Uterus (tissue), 4 donors: Measurements from ENCODE around the gene GSTA5. TPM values are rescaled to one million over a fixed set of nuclear protein-coding genes. Genes with fewer than 3 reads are reported as not detected.
"Not testable (repeated sequence)": the region's sequence is repeated elsewhere in the genome, so short reads cannot be mapped to it uniquely, and the experiment has no call there.

Experiments used
- DNase-seq, 2 donors: peaks; one replicate each; pipeline ENCODE4 v3.0.0-alpha.2; 2019 to 2020
- H3K27ac ChIP-seq, 2 donors: fragments of 200-600 bp; sonication (generic); 1 replicate in 1 of 2; 2 replicates in 1 of 2; pipeline ENCODE4 v1.5.1; 2016 to 2018
- H3K27me3 ChIP-seq, 2 donors: fragments of 200-600 bp; sonication (generic); one replicate each; pipeline ENCODE4 v1.5.1; 2018 to 2019; ENCODE audit warnings: control low read depth in 1 of 2
- H3K36me3 ChIP-seq, 2 donors: fragments of 200-600 bp; sonication (generic); one replicate each; pipeline ENCODE4 v1.5.1; 2019; ENCODE audit warnings: control low read depth in 1 of 2
- H3K4me1 ChIP-seq, 2 donors: fragments of 200-600 bp; sonication (generic); one replicate each; pipeline ENCODE4 v1.5.1; 2018 to 2019; ENCODE audit warnings: control low read depth in 1 of 2
- H3K4me3 ChIP-seq, 2 donors: fragments of 200-600 bp; sonication (generic); 1 replicate in 1 of 2; 2 replicates in 1 of 2; pipeline ENCODE4 v1.5.1; 2018 to 2019; ENCODE audit warnings: mild to moderate bottlenecking in 1 of 2
- H3K9me3 ChIP-seq, 2 donors: fragments of 200-600 bp; sonication (generic); one replicate each; pipeline ENCODE4 v1.5.1; 2019; ENCODE audit warnings: control low read depth in 1 of 2
- CTCF ChIP-seq, 4 experiments: fragments of 200-600 bp in 2 of 4; fragments of 450-650 bp in 2 of 4; sonication (generic) in 2 of 4; IDR thresholded peaks; one replicate each; pipeline ENCODE4 v1.5.1; 2016 to 2019; ENCODE audit warnings: antibody characterized with exemption in 4 of 4, mild to moderate bottlenecking in 2 of 4, moderate library complexity in 1 of 4
- POLR2A ChIP-seq, 2 donors: fragments of 450-650 bp; IDR thresholded peaks; one replicate each; pipeline ENCODE4 v1.6.1; 2016; ENCODE audit warnings: antibody characterized with exemption in 2 of 2, mild to moderate bottlenecking in 1 of 2, moderate library complexity in 1 of 2
- intact Hi-C: fragments of 100-400 bp; cut with DNase I; formaldehyde crosslinking; loops from one replicate; pipeline ENCODE4 v1.15.1; 2023; ENCODE audit warnings: low total_unique reads
- total RNA-seq, 4 donors: library from RNA; depleted of rRNA in 3 of 4; stranded (reverse); fragments of >200 nt in 3 of 4; gene quantifications; one replicate each; pipeline versions ENCODE4 v1.1.0 to v1.2.4, GENCODE V29; 2014 to 2023
- donor health status: DM: yes; HTN: yes; CAD: no.

The GSTA5 gene
- total RNA-seq, 4 donors from 2014 or later: not detected

- Histone ChIP-seq H3K27me3 (no peaks in the 10 kb centered on the region), H3K9me3 (no peaks in the 10 kb centered on the region), H3K4me1 (no peaks in the 10 kb centered on the region), H3K27ac (no peak overlapping the region), H3K36me3 (no peaks in the 10 kb centered on the region), H3K4me3 (no peak overlapping the region)
- DNase-seq: no peak
- intact Hi-C loops: no loop called here
- TF ChIP-seq POLR2A (IDR thresholded peaks at IDR 0.05) (no peak), CTCF (IDR thresholded peaks at IDR 0.05) (no peak)
Measured at GRCh38 chr6:52843605-52844004, 3.0 kb upstream of the GSTA5 start.

- Histone ChIP-seq H3K9me3 (no peaks in the 10 kb centered on the region), H3K4me3 (no peak overlapping the region), H3K36me3 (no peaks in the 10 kb centered on the region), H3K4me1 (no peaks in the 10 kb centered on the region), H3K27me3 (no peaks in the 10 kb centered on the region), H3K27ac (no peak overlapping the region)
- intact Hi-C loops: no loop called here
- TF ChIP-seq CTCF (IDR thresholded peaks at IDR 0.05) (no peak), POLR2A (IDR thresholded peaks at IDR 0.05) (no peak)
- no peak for DNase-seq
Measured at GRCh38 chr6:52839124-52840055, 1.2 kb downstream of the GSTA5 start.

GRCh38 chr6:52834481-52834880 is 6.1 kb downstream of the GSTA5 start:
- no peak for DNase-seq
- TF ChIP-seq POLR2A (IDR thresholded peaks at IDR 0.05) (no peak), CTCF (IDR thresholded peaks at IDR 0.05) (no peak)

GRCh38 chr6:52830869-52831268 is 9.7 kb downstream of the GSTA5 start:
- H3K36me3 ChIP-seq, H3K27me3 ChIP-seq, H3K27ac ChIP-seq, DNase-seq, H3K4me1 ChIP-seq, intact Hi-C loops, H3K9me3 ChIP-seq, H3K4me3 ChIP-seq: not testable (repeated sequence)

More at GRCh38 chr6:52834481-52834880, 6.1 kb downstream of the GSTA5 start:
- Histone ChIP-seq H3K4me3 (no peak overlapping the region), H3K27me3 (no peaks in the 10 kb centered on the region), H3K36me3 (no peaks in the 10 kb centered on the region), H3K27ac (no peak overlapping the region), H3K9me3 (no peaks in the 10 kb centered on the region), H3K4me1 (no peaks in the 10 kb centered on the region)
- intact Hi-C loops: no loop called here

GRCh38 chr6:52829046-52829817 is 11.4 kb downstream of the GSTA5 start:
- no peaks in the 10 kb centered on the region for H3K4me1 ChIP-seq
- no peaks in the 10 kb centered on the region for H3K36me3 ChIP-seq
- H3K27me3 ChIP-seq: no peaks in the 10 kb centered on the region
- TF ChIP-seq CTCF (IDR thresholded peaks at IDR 0.05) (no peak), POLR2A (IDR thresholded peaks at IDR 0.05) (no peak)
- H3K27ac ChIP-seq: no peak overlapping the region
- no peak for DNase-seq
- H3K4me3 ChIP-seq: no peak overlapping the region
- intact Hi-C loops: no loop called here
- H3K9me3 ChIP-seq: no peaks in the 10 kb centered on the region

- H3K27ac ChIP-seq, H3K36me3 ChIP-seq, H3K4me1 ChIP-seq, intact Hi-C loops, H3K9me3 ChIP-seq, H3K4me3 ChIP-seq, H3K27me3 ChIP-seq, DNase-seq: not testable (repeated sequence)
Measured at GRCh38 chr6:52828621-52829020, 12.0 kb downstream of the GSTA5 start.

GRCh38 chr6:52827073-52827783 is 13.4 kb downstream of the GSTA5 start:
- DNase-seq, H3K4me1 ChIP-seq, H3K27ac ChIP-seq, intact Hi-C loops, H3K36me3 ChIP-seq, H3K4me3 ChIP-seq, H3K27me3 ChIP-seq, H3K9me3 ChIP-seq: not testable (repeated sequence)
